ENCODE measurements around the gene COL28A1. TPM values are rescaled to one million over a fixed set of nuclear protein-coding genes. Genes with fewer than 3 reads are reported as not detected.

Gene COL28A1
- total RNA-seq, 1 donor from 2014 or later = 3.3 TPM

DNA sequence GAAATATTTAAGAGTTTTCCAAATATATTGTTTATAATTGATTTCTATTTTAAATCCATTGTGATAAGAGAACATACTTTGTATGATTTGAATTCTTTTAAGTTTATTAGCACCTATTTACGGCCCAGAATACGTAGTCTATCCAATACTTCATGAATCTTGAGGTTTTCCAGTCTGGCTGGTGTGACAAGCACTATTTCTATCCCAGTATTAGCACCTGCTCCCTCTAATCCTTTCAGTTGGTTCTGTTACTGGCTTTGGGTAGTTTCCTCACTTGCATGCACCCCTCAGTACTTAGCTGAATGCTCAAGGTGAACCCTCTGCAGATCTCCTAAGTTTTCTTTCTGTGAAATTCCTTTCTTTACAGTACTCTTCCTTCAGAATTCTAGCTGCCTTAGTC, 186.5 kb downstream of the COL28A1 start:
- H3K27ac Mint-ChIP-seq = no peak overlapping the region
- no peak overlapping the region for H3K4me3 Mint-ChIP-seq
- H3K27me3 Mint-ChIP-seq = no peaks in the 10 kb centered on the region
- H3K4me1 Mint-ChIP-seq (ENCODE audit: unreplicated experiment) = peaks cover 10% of the 10 kb centered on the region
- no peaks in the 10 kb centered on the region for H3K9me3 Mint-ChIP-seq
- no peak for DNase-seq (ENCODE audit: extremely low spot score, unreplicated experiment)
- H3K36me3 Mint-ChIP-seq = no peaks in the 10 kb centered on the region
- TF ChIP-seq, protein P1, sequence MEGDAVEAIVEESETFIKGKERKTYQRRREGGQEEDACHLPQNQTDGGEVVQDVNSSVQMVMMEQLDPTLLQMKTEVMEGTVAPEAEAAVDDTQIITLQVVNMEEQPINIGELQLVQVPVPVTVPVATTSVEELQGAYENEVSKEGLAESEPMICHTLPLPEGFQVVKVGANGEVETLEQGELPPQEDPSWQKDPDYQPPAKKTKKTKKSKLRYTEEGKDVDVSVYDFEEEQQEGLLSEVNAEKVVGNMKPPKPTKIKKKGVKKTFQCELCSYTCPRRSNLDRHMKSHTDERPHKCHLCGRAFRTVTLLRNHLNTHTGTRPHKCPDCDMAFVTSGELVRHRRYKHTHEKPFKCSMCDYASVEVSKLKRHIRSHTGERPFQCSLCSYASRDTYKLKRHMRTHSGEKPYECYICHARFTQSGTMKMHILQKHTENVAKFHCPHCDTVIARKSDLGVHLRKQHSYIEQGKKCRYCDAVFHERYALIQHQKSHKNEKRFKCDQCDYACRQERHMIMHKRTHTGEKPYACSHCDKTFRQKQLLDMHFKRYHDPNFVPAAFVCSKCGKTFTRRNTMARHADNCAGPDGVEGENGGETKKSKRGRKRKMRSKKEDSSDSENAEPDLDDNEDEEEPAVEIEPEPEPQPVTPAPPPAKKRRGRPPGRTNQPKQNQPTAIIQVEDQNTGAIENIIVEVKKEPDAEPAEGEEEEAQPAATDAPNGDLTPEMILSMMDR (conservative IDR thresholded peaks at IDR 0.05) = no peak

DNA sequence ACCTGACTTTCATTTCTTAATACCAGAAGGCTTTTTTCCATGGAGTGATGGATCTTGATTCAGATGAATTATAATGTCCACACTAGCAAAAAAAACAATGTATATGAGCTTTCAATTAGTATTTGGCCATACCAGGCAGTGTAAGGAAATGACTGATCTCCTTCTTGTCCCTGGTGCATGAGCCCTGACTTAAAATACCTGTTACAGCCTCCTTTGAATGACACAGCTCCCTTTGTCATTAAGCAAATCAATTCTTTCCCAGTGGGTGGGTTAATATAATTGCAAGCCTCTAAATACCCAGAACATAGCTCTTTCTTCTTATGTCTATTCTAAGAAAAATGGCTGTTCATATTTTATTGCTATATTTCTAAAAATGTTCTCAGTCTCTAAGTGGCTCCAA, 188.6 kb downstream of the COL28A1 start:
- Mint-ChIP-seq H3K4me1 (ENCODE audit: unreplicated experiment) (peaks cover 10% of the 10 kb centered on the region), H3K27me3 (no peaks in the 10 kb centered on the region), H3K27ac (no peak overlapping the region), H3K4me3 (no peak overlapping the region), H3K9me3 (no peaks in the 10 kb centered on the region), H3K36me3 (no peaks in the 10 kb centered on the region)
- no peak for DNase-seq (ENCODE audit: extremely low spot score, unreplicated experiment)
- TF ChIP-seq, protein P1 (conservative IDR thresholded peaks at IDR 0.05) = no peak

GRCh38 chr7:7344583-7344982, 191.1 kb downstream of the COL28A1 start:
- no peak for DNase-seq (ENCODE audit: extremely low spot score, unreplicated experiment)
- Mint-ChIP-seq H3K36me3 (no peaks in the 10 kb centered on the region), H3K4me1 (ENCODE audit: unreplicated experiment) (no peaks in the 10 kb centered on the region), H3K27me3 (no peaks in the 10 kb centered on the region), H3K27ac (no peak overlapping the region), H3K9me3 (no peaks in the 10 kb centered on the region), H3K4me3 (no peak overlapping the region)
- TF ChIP-seq, protein P1 (conservative IDR thresholded peaks at IDR 0.05) = no peak

DNA sequence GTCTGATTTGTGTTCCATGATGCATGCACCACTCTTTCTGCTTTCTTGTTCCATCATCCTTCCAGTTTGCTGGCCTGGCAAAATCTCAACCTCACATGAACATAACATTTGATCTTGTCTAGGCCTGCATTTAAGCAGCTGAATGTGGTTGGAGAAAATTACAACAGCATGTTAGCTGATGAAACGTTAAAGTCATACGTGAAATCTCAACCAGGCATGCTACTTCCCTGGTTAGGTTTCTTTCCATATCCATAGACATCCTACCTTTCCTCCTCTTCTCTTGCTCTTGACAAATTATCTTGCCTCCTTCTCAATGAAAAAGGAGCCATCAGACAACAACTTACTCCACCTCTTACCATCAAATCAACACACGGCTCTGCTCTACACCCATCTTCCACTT, 199.8 kb downstream of the COL28A1 start:
- Mint-ChIP-seq H3K27ac (no peak overlapping the region), H3K4me1 (ENCODE audit: unreplicated experiment) (no peaks in the 10 kb centered on the region), H3K36me3 (no peaks in the 10 kb centered on the region), H3K27me3 (no peaks in the 10 kb centered on the region), H3K9me3 (no peaks in the 10 kb centered on the region), H3K4me3 (no peak overlapping the region)
- TF ChIP-seq, protein P1 (conservative IDR thresholded peaks at IDR 0.05) = no peak
- DNase-seq (ENCODE audit: extremely low spot score, unreplicated experiment) = no peak

DNA sequence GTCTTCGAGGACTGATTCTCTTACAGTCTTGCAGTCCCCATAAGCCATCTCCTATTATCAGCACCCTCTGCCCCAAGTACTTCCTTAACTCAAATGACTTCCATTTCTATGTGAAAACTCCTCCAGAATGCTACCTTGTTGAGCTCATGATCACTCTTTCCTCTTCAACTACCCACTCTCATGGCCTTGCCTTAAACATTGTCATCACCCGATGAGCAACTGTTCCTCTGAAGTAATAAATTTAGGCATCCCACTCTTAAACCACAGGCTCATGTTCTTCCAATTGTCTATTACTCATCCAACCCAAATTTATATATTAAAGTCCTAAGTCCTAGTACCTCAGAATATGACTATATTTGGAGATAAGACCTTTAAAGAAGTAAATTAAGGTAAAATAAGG, 200.5 kb downstream of the COL28A1 start:
- Mint-ChIP-seq H3K4me1 (ENCODE audit: unreplicated experiment) (no peaks in the 10 kb centered on the region), H3K4me3 (no peak overlapping the region), H3K27ac (no peak overlapping the region), H3K9me3 (no peaks in the 10 kb centered on the region), H3K27me3 (no peaks in the 10 kb centered on the region), H3K36me3 (no peaks in the 10 kb centered on the region)
- DNase-seq (ENCODE audit: extremely low spot score, unreplicated experiment) = no peak
- TF ChIP-seq, protein P1 (conservative IDR thresholded peaks at IDR 0.05) = no peak

GRCh38 chr7:7333610-7334009, 202.1 kb downstream of the COL28A1 start:
- no peak overlapping the region for H3K27ac Mint-ChIP-seq
- DNase-seq (ENCODE audit: extremely low spot score, unreplicated experiment) = no peak

More at GRCh38 chr7:7333610-7334009, 202.1 kb downstream of the COL28A1 start:
- TF ChIP-seq, protein P1 (conservative IDR thresholded peaks at IDR 0.05) = no peak
- Mint-ChIP-seq H3K9me3 (no peaks in the 10 kb centered on the region), H3K4me3 (no peak overlapping the region), H3K27me3 (no peaks in the 10 kb centered on the region), H3K36me3 (no peaks in the 10 kb centered on the region), H3K4me1 (ENCODE audit: unreplicated experiment) (no peaks in the 10 kb centered on the region)

Measured in type B pancreatic cell (in vitro differentiated cells).